HCT116 (cell line): ENCODE results near the gene FAM177B. TPM values are rescaled to one million over a fixed set of nuclear protein-coding genes. Genes with fewer than 3 reads are reported as not detected.

Experiments
- ATAC-seq: fragments of 200-7000 bp; cut with Tn5 transposase; 2 replicates; pipeline ENCODE4 v1.9.1; 2020; ENCODE audit warnings: mild to moderate bottlenecking, moderate library complexity
- BruUV-seq: library from RNA; stranded (reverse); fragments of 400-500 nt; replicated peaks from 2 replicates; lab custom pipeline; 2021; lab: Mats Ljungman, UMichigan
- CTCF ChIA-PET: fragments of 300-600 bp; sonication (Branson Sonifier 250); formaldehyde crosslinking; loops from one replicate; lab custom pipeline; 2021; ENCODE audit warnings: antibody characterized with exemption; lab: Charles Lee
- POLR2A ChIA-PET: fragments of 300-600, 350-600 bp; sonication (Branson Sonifier 250); formaldehyde crosslinking; loops from one replicate; lab custom pipeline; 2021; ENCODE audit warnings: antibody characterized with exemption; lab: Charles Lee
- RAD21 ChIA-PET, 2 experiments: fragments of 300-600 bp; sonication (Branson Sonifier 250); formaldehyde crosslinking; loops; one replicate each; lab custom pipeline; 2023; ENCODE audit warnings: low total read pairs in 2 of 2; ENCODE audit not compliant: uncharacterized antibody in 2 of 2, unreplicated experiment in 2 of 2, low non-redundant PET in 1 of 2; lab: Charles Lee
- DNase-seq: peaks from one replicate; pipeline ENCODE4 v3.0.0-alpha.2; 2010; ENCODE audit warnings: low read depth, low spot score
- H2AFZ ChIP-seq: fragments of 200-600 bp; shearing (Covaris generic), sonication (generic); 2 replicates; pipeline ENCODE4 v1.6.1; 2017; ENCODE audit warnings: low read depth, mixed run types, mixed read lengths, antibody characterized with exemption, low read length; ENCODE audit not compliant: poor library complexity, severe bottlenecking
- H3K27ac ChIP-seq: 2 replicates; pipeline ENCODE4 v1.5.1; 2012; ENCODE audit warnings: low read depth, low read length
- H3K27me3 ChIP-seq: fragments of 200-600 bp; sonication (generic); 2 replicates; pipeline ENCODE4 v1.6.1; 2016; ENCODE audit warnings: mixed run types, low read length, mixed read lengths; ENCODE audit not compliant: insufficient read depth
- H3K36me3 ChIP-seq, 2 experiments: fragments of 200-500 bp in 1 of 2; fragments of 200-600 bp in 1 of 2; sonication (Bioruptor generic) in 1 of 2; sonication (generic) in 1 of 2; 2 replicates each; pipeline versions ENCODE4 v1.5.1 to v1.6.1; 2014 to 2016; ENCODE audit warnings: low read length in 2 of 2, inconsistent platforms in 1 of 2, mixed read lengths in 1 of 2, mixed run types in 1 of 2; ENCODE audit not compliant: insufficient read depth in 2 of 2, control insufficient read depth in 1 of 2
- H3K4me1 ChIP-seq, 2 experiments: fragments of 200-600 bp in 1 of 2; sonication (generic) in 1 of 2; 2 replicates each; pipeline versions ENCODE4 v1.5.1 to v1.6.1; 2012 to 2017; ENCODE audit warnings: low read length in 2 of 2, inconsistent platforms in 1 of 2, mild to moderate bottlenecking in 1 of 2, mixed read lengths in 1 of 2, mixed run types in 1 of 2, moderate library complexity in 1 of 2; ENCODE audit not compliant: insufficient read depth in 2 of 2, control insufficient read depth in 1 of 2
- H3K4me2 ChIP-seq: fragments of 200-600 bp; sonication (generic); 2 replicates; pipeline ENCODE4 v1.6.1; 2017; ENCODE audit warnings: mixed run types, low read length, mixed read lengths
- H3K4me3 ChIP-seq, 2 experiments: fragments of 200-600 bp in 1 of 2; sonication (generic) in 1 of 2; replicated peaks in 1 of 2; 2 replicates each; pipeline ENCODE4 v1.5.1; 2011 to 2016; ENCODE audit warnings: low read length in 2 of 2, control low read depth in 1 of 2, low read depth in 1 of 2, mild to moderate bottlenecking in 1 of 2, mixed read lengths in 1 of 2, mixed run types in 1 of 2
- H3K79me2 ChIP-seq: fragments of 200-600 bp; sonication (generic); 2 replicates; pipeline ENCODE4 v1.6.1; 2017; ENCODE audit warnings: mild to moderate bottlenecking, mixed run types, low read length, moderate library complexity, mixed read lengths; ENCODE audit not compliant: insufficient read depth
- H3K9ac ChIP-seq: fragments of 200-600 bp; sonication (generic); 2 replicates; pipeline ENCODE4 v1.6.1; 2016; ENCODE audit warnings: low read length, mixed read lengths
- H3K9me2 ChIP-seq: fragments of 200-600 bp; sonication (generic), shearing (Covaris generic); 2 replicates; pipeline ENCODE4 v1.6.1; 2017; ENCODE audit warnings: mixed run types, mild to moderate bottlenecking, moderate library complexity; ENCODE audit not compliant: insufficient read depth
- H3K9me3 ChIP-seq, 2 experiments: fragments of 200-500 bp in 1 of 2; fragments of 200-600 bp in 1 of 2; sonication (Bioruptor generic) in 1 of 2; sonication (generic) in 1 of 2; 2 replicates each; pipeline ENCODE4 v1.6.1; 2014 to 2017; ENCODE audit warnings: low read length in 2 of 2, mixed read lengths in 2 of 2, inconsistent platforms in 1 of 2, low read depth in 1 of 2, mild to moderate bottlenecking in 1 of 2, mixed run types in 1 of 2, moderate library complexity in 1 of 2; ENCODE audit not compliant: control insufficient read depth in 1 of 2, insufficient read depth in 1 of 2
- H4K20me1 ChIP-seq: fragments of 200-600 bp; sonication (generic), shearing (Covaris generic); 2 replicates; pipeline ENCODE4 v1.6.1; 2017; ENCODE audit warnings: mixed run types, mild to moderate bottlenecking, moderate library complexity; ENCODE audit not compliant: insufficient read depth
- CBX3 ChIP-seq: IDR thresholded peaks from 2 replicates; pipeline ENCODE4 v1.6.1; 2012; ENCODE audit warnings: low read depth
- CEBPB ChIP-seq: IDR thresholded peaks from 2 replicates; pipeline ENCODE4 v1.6.1; 2012; ENCODE audit warnings: low read depth
- ELF1 ChIP-seq: IDR thresholded peaks from 2 replicates; pipeline ENCODE4 v1.6.1; 2012; ENCODE audit warnings: low read depth, borderline replicate concordance
- EZH2phosphoT487 ChIP-seq: fragments of 200-600 bp; IDR thresholded peaks from 2 replicates; pipeline ENCODE4 v1.6.1; 2018; ENCODE audit warnings: antibody characterized with exemption, borderline replicate concordance
- POLR2AphosphoS5 ChIP-seq: IDR thresholded peaks from 2 replicates; pipeline ENCODE4 v1.6.1; 2011; ENCODE audit warnings: mild to moderate bottlenecking, low read depth, low read length, moderate library complexity
- REST ChIP-seq: IDR thresholded peaks from 2 replicates; pipeline ENCODE4 v1.6.1; 2012; ENCODE audit warnings: low read depth
- SIN3A ChIP-seq: IDR thresholded peaks from 2 replicates; pipeline ENCODE4 v1.6.1; 2012; ENCODE audit warnings: low read depth
- TCF7L2 ChIP-seq: IDR thresholded peaks from 2 replicates; pipeline ENCODE4 v1.7.0; 2011; ENCODE audit warnings: borderline replicate concordance, inconsistent platforms; ENCODE audit not compliant: insufficient read depth, insufficient read length; ENCODE audit errors: extremely low read depth
- YY1 ChIP-seq: IDR thresholded peaks from 2 replicates; pipeline ENCODE4 v1.6.1; 2011; ENCODE audit warnings: low read length, low read depth, moderate library complexity, mild to moderate bottlenecking; ENCODE audit not compliant: insufficient replicate concordance; ENCODE audit errors: extremely low read depth
- intact Hi-C: fragments of 100-400 bp; cut with micrococcal nuclease; formaldehyde crosslinking; loops from 2 replicates; pipeline ENCODE4 v1.10.0; 2022
- total RNA-seq: library from RNA; stranded (reverse); gene quantifications from one replicate; pipeline ENCODE4 v1.2.1, GENCODE V29; 2021; ENCODE audit not compliant: unreplicated experiment

Gene FAM177B
- total RNA-seq, 1 experiment from 2014 or later, result not detected

- Histone ChIP-seq H3K4me2 (no peak overlapping the region), H4K20me1 (no peaks in the 10 kb centered on the region), H3K9me2 (no peaks in the 10 kb centered on the region), H3K4me1 (no peaks in the 10 kb centered on the region), H3K79me2 (no peaks in the 10 kb centered on the region), H2AFZ (no peak overlapping the region), H3K4me3 (no peak overlapping the region), H3K36me3 (peaks cover 20 to 62% of the 10 kb centered on the region in 2 experiments), H3K27me3 (no peaks in the 10 kb centered on the region), H3K9ac (no peak overlapping the region), H3K27ac (no peak overlapping the region), H3K9me3 (no peaks in the 10 kb centered on the region)
- ChIA-PET RAD21 (no interaction called here), CTCF (no interaction called here), POLR2A (no interaction called here)
- no peak for ATAC-seq
- TF ChIP-seq TCF7L2 (no peak), POLR2AphosphoS5 (no peak), SIN3A (no peak), REST (no peak), ELF1 (no peak), YY1 (no peak), CBX3 (no peak), CEBPB (no peak), EZH2phosphoT487 (no peak)
- intact Hi-C loops, result no loop called here
- DNase-seq, result no peak
- no TSS peak for BruUV-seq
These were observed 6.1 kb upstream of the FAM177B start for GRCh38 chr1:222730866-222731265.
